Activated CD4-positive, alpha-beta T cell treated with anti-CD3 and anti-CD28 coated beads, Interleukin-2, amount 10 ng/mL, durations not matched to agents 7 days and 5 days (primary cell): ENCODE data around the gene NAGA. TPM values are rescaled to one million over a fixed set of nuclear protein-coding genes. Genes with fewer than 3 reads are reported as not detected.

Experiments used
- CTCF ChIA-PET: fragments of 350-600 bp; sonication (Branson Sonifier 250); formaldehyde crosslinking; loops from one replicate; lab custom pipeline; 2021; ENCODE audit warnings: antibody characterized with exemption; lab: Charles Lee
- POLR2A ChIA-PET: fragments of 350-600 bp; sonication (Branson Sonifier 250); formaldehyde crosslinking; loops from one replicate; lab custom pipeline; 2021; ENCODE audit warnings: antibody characterized with exemption; lab: Charles Lee
- DNase-seq: peaks from one replicate; pipeline ENCODE4 v3.0.0-alpha.2; 2020
- H3K27ac Mint-ChIP-seq: one replicate; pipeline ENCODE4 v1.8.0; 2021; ENCODE audit warnings: mild to moderate bottlenecking, moderate library complexity, mixed read lengths
- H3K27me3 Mint-ChIP-seq: one replicate; pipeline ENCODE4 v1.8.0; 2021; ENCODE audit warnings: mixed read lengths
- H3K36me3 Mint-ChIP-seq: one replicate; pipeline ENCODE4 v1.8.0; 2021; ENCODE audit warnings: low read depth, mixed read lengths
- H3K4me1 Mint-ChIP-seq: one replicate; pipeline ENCODE4 v1.8.0; 2021; ENCODE audit warnings: mixed read lengths
- H3K4me3 Mint-ChIP-seq: one replicate; pipeline ENCODE4 v1.8.0; 2021; ENCODE audit warnings: mild to moderate bottlenecking, moderate library complexity, mixed read lengths
- H3K9me3 Mint-ChIP-seq: one replicate; pipeline ENCODE4 v1.8.0; 2021; ENCODE audit warnings: mixed read lengths
- total RNA-seq, 2 experiments: library from RNA; stranded (reverse); gene quantifications; one replicate each; pipeline ENCODE4 v1.2.3, GENCODE V29; 2021

Gene NAGA
- total RNA-seq, 2 experiments from 2014 or later = 22.4 to 23.0 TPM

- Mint-ChIP-seq H3K4me1 (peaks cover 33% of the 10 kb centered on the region), H3K36me3 (peaks cover 64% of the 10 kb centered on the region), H3K4me3 (no peak overlapping the region), H3K27me3 (no peaks in the 10 kb centered on the region), H3K27ac (no peak overlapping the region), H3K9me3 (peaks cover 7% of the 10 kb centered on the region)
- ChIA-PET CTCF (interaction anchor here (0.5 kb wide), 1 partner anchor 359 kb away, joined by 3 read pairs; no protein-coding TSS in a partner anchor), POLR2A (no interaction called here)
- no peak for DNase-seq
Measured at GRCh38 chr22:42086051-42086450, 15.4 kb upstream of the NAGA start.

- peaks cover 7% of the 10 kb centered on the region for H3K9me3 Mint-ChIP-seq
- H3K4me1 Mint-ChIP-seq = peaks cover 35% of the 10 kb centered on the region
- CTCF ChIA-PET = interaction anchor here (0.7 to 0.9 kb wide), 2 partner anchors 9 to 10 kb away, joined by 3 read pairs; no protein-coding TSS in a partner anchor
- peaks cover 58% of the 10 kb centered on the region for H3K36me3 Mint-ChIP-seq
- no peaks in the 10 kb centered on the region for H3K27me3 Mint-ChIP-seq
- H3K4me3 Mint-ChIP-seq = no peak overlapping the region
- no peak overlapping the region for H3K27ac Mint-ChIP-seq
- DNase-seq = no peak
- POLR2A ChIA-PET = no interaction called here
Measured at GRCh38 chr22:42084874-42085273, 14.3 kb upstream of the NAGA start.

GRCh38 chr22:42083119-42083518 lies 12.5 kb upstream of the NAGA start:
- ChIA-PET CTCF (interaction anchor here (0.6 to 6.2 kb wide), 2 partner anchors 7 to 36 kb away, joined by 3 to 50 read pairs; partner anchors contain the start of gene NDUFA6), POLR2A (no interaction called here)
- H3K4me1 Mint-ChIP-seq = peaks cover 32% of the 10 kb centered on the region
- H3K27ac Mint-ChIP-seq = peak overlapping the region; percentile 25
- no peak for DNase-seq
- H3K27me3 Mint-ChIP-seq = no peaks in the 10 kb centered on the region
- H3K9me3 Mint-ChIP-seq = no peaks in the 10 kb centered on the region
- H3K4me3 Mint-ChIP-seq = no peak overlapping the region
- peaks cover 46% of the 10 kb centered on the region for H3K36me3 Mint-ChIP-seq

- POLR2A ChIA-PET = interaction anchor here (1.1 to 1.2 kb wide), 2 partner anchors 9 to 358 kb away, joined by 3 to 4 read pairs; no protein-coding TSS in a partner anchor
- H3K9me3 Mint-ChIP-seq = no peaks in the 10 kb centered on the region
- peak overlapping the region; percentile 96 for H3K27ac Mint-ChIP-seq
- no peaks in the 10 kb centered on the region for H3K27me3 Mint-ChIP-seq
- peaks cover 31% of the 10 kb centered on the region for H3K4me1 Mint-ChIP-seq
- peak; percentile 25 for DNase-seq
- peak overlapping the region; percentile 96 for H3K4me3 Mint-ChIP-seq
- CTCF ChIA-PET = interaction anchor here (1.1 to 6.2 kb wide), 3 partner anchors 10 to 37 kb away, joined by 3 to 50 read pairs (median 10); partner anchors contain the start of genes NAGA and NDUFA6
- peaks cover 27% of the 10 kb centered on the region for H3K36me3 Mint-ChIP-seq
Measured at GRCh38 chr22:42080287-42080686, 9.7 kb upstream of the NAGA start.

- CTCF ChIA-PET = interaction anchor here (1.1 to 6.2 kb wide), 4 partner anchors 10 to 46 kb away, joined by 3 to 50 read pairs (median 8); partner anchors contain the start of genes NAGA and NDUFA6
- Mint-ChIP-seq H3K9me3 (no peaks in the 10 kb centered on the region), H3K4me3 (peak within 1 kb of the TSS; percentile 96), H3K27ac (peak within 1 kb of the TSS; percentile 96), H3K27me3 (no peaks in the 10 kb centered on the region), H3K36me3 (peaks cover 27% of the 10 kb centered on the region), H3K4me1 (peaks cover 37% of the 10 kb centered on the region)
- peak; percentile 99 for DNase-seq
- POLR2A ChIA-PET = interaction anchor here (0.6 to 1.2 kb wide), 5 partner anchors 9 to 535 kb away, joined by 3 to 4 read pairs (median 3); partner anchors contain the start of genes NDUFA6 and POLDIP3
Measured at GRCh38 chr22:42079319-42080251, 9.0 kb upstream of the NAGA start, which contains the start of gene SMDT1. SMDT1 (plus strand) TSS chr22:42079700; CDS start chr22:42079769, 69 bp downstream.

GRCh38 chr22:42078469-42079318 lies 8.1 kb upstream of the NAGA start:
- POLR2A ChIA-PET = interaction anchor here (0.6 to 1.0 kb wide), 2 partner anchors 12 to 536 kb away, joined by 3 read pairs; partner anchors contain the start of genes NDUFA6 and POLDIP3
- Mint-ChIP-seq H3K36me3 (peaks cover 21% of the 10 kb centered on the region), H3K4me1 (peaks cover 37% of the 10 kb centered on the region), H3K27ac (peak overlapping the region; percentile 96), H3K27me3 (no peaks in the 10 kb centered on the region), H3K9me3 (no peaks in the 10 kb centered on the region), H3K4me3 (peak overlapping the region; percentile 96)
- DNase-seq = no peak
- CTCF ChIA-PET = interaction anchor here (0.7 to 6.2 kb wide), 4 partner anchors 9 to 164 kb away, joined by 3 to 50 read pairs (median 8); partner anchors contain the start of genes NAGA and NDUFA6

GRCh38 chr22:42077486-42078125 lies 7.0 kb upstream of the NAGA start:
- Mint-ChIP-seq H3K4me3 (no peak overlapping the region), H3K9me3 (no peaks in the 10 kb centered on the region), H3K27me3 (no peaks in the 10 kb centered on the region), H3K36me3 (peaks cover 13% of the 10 kb centered on the region), H3K27ac (peak overlapping the region; percentile 96), H3K4me1 (peaks cover 42% of the 10 kb centered on the region)
- DNase-seq = no peak
- POLR2A ChIA-PET = no interaction called here
- CTCF ChIA-PET = interaction anchor here (2.6 to 6.2 kb wide), 2 partner anchors 8 to 13 kb away, joined by 10 to 50 read pairs; partner anchors contain the start of genes NAGA and NDUFA6

- no peaks in the 10 kb centered on the region for H3K9me3 Mint-ChIP-seq
- H3K4me1 Mint-ChIP-seq = peaks cover 40% of the 10 kb centered on the region
- no peak overlapping the region for H3K27ac Mint-ChIP-seq
- ChIA-PET CTCF (interaction anchor here (2.5 to 6.2 kb wide), 2 partner anchors 13 kb away, joined by 19 to 50 read pairs; partner anchors contain the start of gene NDUFA6), POLR2A (no interaction called here)
- H3K27me3 Mint-ChIP-seq = no peaks in the 10 kb centered on the region
- H3K4me3 Mint-ChIP-seq = no peak overlapping the region
- H3K36me3 Mint-ChIP-seq = peaks cover 7% of the 10 kb centered on the region
- DNase-seq = no peak
Measured at GRCh38 chr22:42076764-42077485, 6.3 kb upstream of the NAGA start.

- Mint-ChIP-seq H3K27me3 (no peaks in the 10 kb centered on the region), H3K27ac (peak overlapping the region; percentile 85), H3K36me3 (peaks cover 3% of the 10 kb centered on the region), H3K4me3 (peak overlapping the region; percentile 51), H3K9me3 (no peaks in the 10 kb centered on the region), H3K4me1 (peaks cover 47% of the 10 kb centered on the region)
- DNase-seq = no peak
- CTCF ChIA-PET = interaction anchor here (0.6 to 2.5 kb wide), 5 partner anchors 9 to 203 kb away, joined by 3 to 19 read pairs (median 3); partner anchors contain the start of genes NDUFA6 and TNFRSF13C
- POLR2A ChIA-PET = no interaction called here
Measured at GRCh38 chr22:42074846-42075676, 4.4 kb upstream of the NAGA start.

GRCh38 chr22:42074132-42074811 lies 3.7 kb upstream of the NAGA start, which contains the start of gene PHETA2:
PHETA2 (plus strand) TSS chr22:42074248; CDS start chr22:42077294, 3,046 bp downstream.
- peaks cover 52% of the 10 kb centered on the region for H3K4me1 Mint-ChIP-seq
- peak within 1 kb of the TSS; percentile 51 for H3K4me3 Mint-ChIP-seq
- H3K9me3 Mint-ChIP-seq = no peaks in the 10 kb centered on the region
- ChIA-PET CTCF (interaction anchor here (1.0 to 2.5 kb wide), 2 partner anchors 12 to 16 kb away, joined by 3 to 19 read pairs; partner anchors contain the start of gene NDUFA6), POLR2A (no interaction called here)
- H3K36me3 Mint-ChIP-seq = peaks cover 3% of the 10 kb centered on the region
- H3K27ac Mint-ChIP-seq = peak within 1 kb of the TSS; percentile 85
- DNase-seq = peak; percentile 58
- no peaks in the 10 kb centered on the region for H3K27me3 Mint-ChIP-seq
